ENCODE data around the gene SAMD4A. TPM values are rescaled to one million over a fixed set of nuclear protein-coding genes. Genes with fewer than 3 reads are reported as not detected.

The SAMD4A gene
- total RNA-seq, 1 donor from 2014 or later, result 14.4 TPM

DNA sequence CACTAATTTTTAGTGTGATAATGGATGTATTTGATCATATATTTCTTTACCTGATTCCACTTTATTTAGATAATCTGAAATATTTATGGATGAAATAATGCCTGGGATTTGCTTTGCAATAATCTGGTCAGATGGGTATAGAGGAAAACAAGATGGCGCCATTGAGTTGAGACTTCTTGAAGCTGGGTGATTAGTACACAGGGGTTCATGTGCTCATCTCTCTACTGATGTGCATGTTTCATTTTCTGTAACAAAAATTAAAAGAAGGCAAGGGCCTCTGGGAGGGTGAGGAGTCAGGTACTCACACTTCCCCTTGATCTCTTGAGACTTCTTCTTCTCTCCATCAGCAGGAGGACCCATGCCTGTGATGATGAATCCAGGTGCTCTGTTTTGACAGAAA lies 273.9 kb downstream of the SAMD4A start:
- no peak for DNase-seq (ENCODE audit: extremely low spot score, unreplicated experiment)
- TF ChIP-seq, protein P1, sequence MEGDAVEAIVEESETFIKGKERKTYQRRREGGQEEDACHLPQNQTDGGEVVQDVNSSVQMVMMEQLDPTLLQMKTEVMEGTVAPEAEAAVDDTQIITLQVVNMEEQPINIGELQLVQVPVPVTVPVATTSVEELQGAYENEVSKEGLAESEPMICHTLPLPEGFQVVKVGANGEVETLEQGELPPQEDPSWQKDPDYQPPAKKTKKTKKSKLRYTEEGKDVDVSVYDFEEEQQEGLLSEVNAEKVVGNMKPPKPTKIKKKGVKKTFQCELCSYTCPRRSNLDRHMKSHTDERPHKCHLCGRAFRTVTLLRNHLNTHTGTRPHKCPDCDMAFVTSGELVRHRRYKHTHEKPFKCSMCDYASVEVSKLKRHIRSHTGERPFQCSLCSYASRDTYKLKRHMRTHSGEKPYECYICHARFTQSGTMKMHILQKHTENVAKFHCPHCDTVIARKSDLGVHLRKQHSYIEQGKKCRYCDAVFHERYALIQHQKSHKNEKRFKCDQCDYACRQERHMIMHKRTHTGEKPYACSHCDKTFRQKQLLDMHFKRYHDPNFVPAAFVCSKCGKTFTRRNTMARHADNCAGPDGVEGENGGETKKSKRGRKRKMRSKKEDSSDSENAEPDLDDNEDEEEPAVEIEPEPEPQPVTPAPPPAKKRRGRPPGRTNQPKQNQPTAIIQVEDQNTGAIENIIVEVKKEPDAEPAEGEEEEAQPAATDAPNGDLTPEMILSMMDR (conservative IDR thresholded peaks at IDR 0.05), result no peak
- Mint-ChIP-seq H3K36me3 (peaks cover 12% of the 10 kb centered on the region), H3K4me1 (ENCODE audit: unreplicated experiment) (no peaks in the 10 kb centered on the region), H3K4me3 (no peak overlapping the region), H3K9me3 (no peaks in the 10 kb centered on the region), H3K27me3 (no peaks in the 10 kb centered on the region), H3K27ac (no peak overlapping the region)

Other genes with a start within 250 kb of the SAMD4A start
- 10.2 and 31.0 TPM in 2 replicates for gene CDKN3, start 170.1 kb upstream of the SAMD4A start, total RNA-seq (ENCODE audit: low replicate concordance)
- gene CNIH1, start 125.8 kb upstream of the SAMD4A start, total RNA-seq (ENCODE audit: low replicate concordance), result 111 and 121 TPM in 2 replicates
- gene GMFB, start 78.1 kb upstream of the SAMD4A start, total RNA-seq (ENCODE audit: low replicate concordance), result 43.4 and 48.8 TPM in 2 replicates
- 12.1 and 16.7 TPM in 2 replicates for gene CGRRF1, start 57.2 kb upstream of the SAMD4A start, total RNA-seq (ENCODE audit: low replicate concordance)